C4-2B (cell line): ENCODE data around the gene TCTN2.

ENCODE experiments used
- ZFX ChIP-seq: fragments of 450-650 bp; IDR thresholded peaks from 2 replicates; pipeline ENCODE4 v1.6.1; 2017
- TF ChIP-seq, protein P1 (sequence below): fragments of 450-650 bp; conservative IDR thresholded peaks from 2 replicates; pipeline ENCODE4 v1.5.1; 2017; ENCODE audit warnings: mild to moderate bottlenecking

GRCh38 chr12:123643911-123644310 lies 27.0 kb upstream of the TCTN2 start:
- TF ChIP-seq, protein P1, sequence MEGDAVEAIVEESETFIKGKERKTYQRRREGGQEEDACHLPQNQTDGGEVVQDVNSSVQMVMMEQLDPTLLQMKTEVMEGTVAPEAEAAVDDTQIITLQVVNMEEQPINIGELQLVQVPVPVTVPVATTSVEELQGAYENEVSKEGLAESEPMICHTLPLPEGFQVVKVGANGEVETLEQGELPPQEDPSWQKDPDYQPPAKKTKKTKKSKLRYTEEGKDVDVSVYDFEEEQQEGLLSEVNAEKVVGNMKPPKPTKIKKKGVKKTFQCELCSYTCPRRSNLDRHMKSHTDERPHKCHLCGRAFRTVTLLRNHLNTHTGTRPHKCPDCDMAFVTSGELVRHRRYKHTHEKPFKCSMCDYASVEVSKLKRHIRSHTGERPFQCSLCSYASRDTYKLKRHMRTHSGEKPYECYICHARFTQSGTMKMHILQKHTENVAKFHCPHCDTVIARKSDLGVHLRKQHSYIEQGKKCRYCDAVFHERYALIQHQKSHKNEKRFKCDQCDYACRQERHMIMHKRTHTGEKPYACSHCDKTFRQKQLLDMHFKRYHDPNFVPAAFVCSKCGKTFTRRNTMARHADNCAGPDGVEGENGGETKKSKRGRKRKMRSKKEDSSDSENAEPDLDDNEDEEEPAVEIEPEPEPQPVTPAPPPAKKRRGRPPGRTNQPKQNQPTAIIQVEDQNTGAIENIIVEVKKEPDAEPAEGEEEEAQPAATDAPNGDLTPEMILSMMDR, result no peak
- no peak for TF ChIP-seq ZFX
